Amniotic epithelial cell (primary cell): ENCODE results near the gene CHCHD3.
"Not testable (repeated sequence)": the region's sequence is repeated elsewhere in the genome, so short reads cannot be mapped to it uniquely, and the experiment has no call there.

Source experiments
- DNase-seq: peaks from one replicate; pipeline ENCODE4 v3.0.0-alpha.2; 2010; ENCODE audit warnings: low read depth

The CHCHD3 gene

GRCh38 chr7:133003052-133003910 lies 78.6 kb downstream of the CHCHD3 start:
- no peak for DNase-seq

DNA sequence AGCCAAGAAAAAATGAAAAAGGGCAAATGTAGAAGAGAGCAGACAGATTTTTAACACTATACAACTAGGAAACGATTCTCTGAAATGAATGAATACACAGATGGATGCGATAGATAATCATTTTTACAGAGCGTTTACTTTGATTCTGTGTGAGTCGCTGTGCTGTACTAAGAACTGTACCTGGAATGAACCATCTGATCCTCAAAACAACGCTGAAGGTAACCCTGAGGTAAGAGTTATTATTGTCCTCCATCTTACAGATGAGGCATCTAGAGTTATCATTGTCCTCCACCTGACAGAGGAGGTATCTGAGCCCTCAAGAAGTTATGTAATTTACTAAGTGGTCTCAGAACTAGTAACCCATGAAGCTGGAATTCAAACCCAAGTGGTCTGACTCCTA lies 80.2 kb downstream of the CHCHD3 start:
- no peak for DNase-seq

DNA sequence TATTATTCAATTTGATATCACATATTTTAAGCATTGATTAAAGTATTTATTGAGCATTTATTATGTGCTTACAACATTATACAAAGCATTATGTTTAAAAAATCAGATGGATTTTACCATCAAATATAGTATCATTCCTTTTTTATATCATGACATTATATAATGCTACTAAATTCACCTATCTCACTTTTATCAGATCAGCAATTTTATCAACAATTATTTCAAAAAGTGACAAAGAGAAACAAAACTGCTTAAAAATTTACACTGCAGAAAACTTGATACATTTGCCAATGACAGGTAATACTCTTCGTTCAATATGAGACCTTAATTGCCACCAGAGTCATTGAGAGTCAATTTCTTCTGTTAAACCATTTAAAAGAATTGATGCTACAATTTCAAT lies 82.0 kb downstream of the CHCHD3 start:
- DNase-seq, result no peak

- no peak for DNase-seq
These were observed 83.1 kb downstream of the CHCHD3 start for GRCh38 chr7:132998763-132999162.

DNA sequence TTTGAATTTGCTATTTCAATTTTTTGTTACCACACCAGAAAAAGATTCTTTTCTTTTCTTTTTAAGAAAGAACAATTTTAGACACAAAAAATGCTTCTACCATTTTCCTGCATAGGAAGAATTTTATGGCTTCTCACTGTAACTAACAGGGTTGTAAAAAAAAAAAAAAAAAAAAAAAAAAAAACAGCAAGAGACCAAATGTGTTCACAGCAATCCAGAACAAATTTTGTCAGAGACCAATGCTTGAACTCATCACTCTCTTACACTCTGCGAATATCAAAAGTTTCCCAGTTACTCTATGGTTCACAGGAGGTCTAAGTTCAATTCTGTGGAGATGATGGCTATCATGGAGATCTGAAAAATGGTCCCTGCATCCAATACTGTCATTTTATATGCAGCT lies 84.4 kb downstream of the CHCHD3 start:
- no peak for DNase-seq

GRCh38 chr7:132996581-132997242 lies 85.2 kb downstream of the CHCHD3 start:
- DNase-seq, result peak; percentile 38

- DNase-seq, result no peak
These were observed 88.4 kb downstream of the CHCHD3 start for GRCh38 chr7:132993377-132994013.

DNA sequence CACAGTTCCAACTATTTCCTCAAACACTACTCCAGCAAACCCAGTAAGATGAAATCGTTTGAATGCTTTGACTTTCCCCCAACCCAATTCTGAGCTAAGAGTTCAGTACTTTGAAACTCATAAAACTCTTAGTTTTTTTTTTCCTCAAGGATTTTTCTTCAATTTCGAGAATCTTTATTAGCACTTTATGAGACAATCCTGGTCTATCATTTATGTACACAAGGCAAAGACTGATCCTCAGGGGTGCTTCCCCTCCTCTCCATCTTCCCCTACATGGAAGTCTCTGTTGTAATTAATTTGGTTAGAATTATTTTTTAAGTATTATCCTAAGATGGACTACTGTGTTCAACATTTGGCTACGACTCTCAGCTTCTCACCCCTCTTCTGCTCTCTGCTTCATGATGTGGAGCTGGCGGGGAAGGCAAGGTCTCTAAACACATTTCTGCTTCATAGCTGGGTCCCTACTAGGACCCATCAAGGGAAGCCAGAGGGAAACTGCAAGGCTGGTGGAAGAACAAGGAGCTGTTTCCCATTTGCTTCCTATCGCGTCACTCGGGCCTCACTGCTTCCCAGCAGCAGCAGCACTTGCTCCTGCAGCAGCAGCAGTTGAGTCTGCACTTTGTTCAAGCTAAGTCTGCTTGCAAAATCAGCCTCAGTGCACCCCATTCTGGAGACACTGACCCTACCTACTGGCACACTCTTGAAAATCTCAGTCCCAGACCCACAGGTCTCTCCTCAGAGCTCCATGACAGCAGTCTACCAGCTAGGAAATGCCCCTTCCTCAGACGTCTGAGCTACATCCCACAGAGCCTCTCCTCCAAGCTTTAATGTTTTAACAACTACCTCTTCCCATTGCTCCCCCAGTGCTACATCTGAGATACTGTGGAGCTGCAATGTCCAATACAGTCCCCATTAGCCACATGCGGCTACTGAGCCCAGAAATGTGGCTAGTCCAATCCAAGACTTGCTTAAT lies 90.0 kb downstream of the CHCHD3 start:
- DNase-seq, result peak; percentile 8

- no peak for DNase-seq
These were observed 93.8 kb downstream of the CHCHD3 start for GRCh38 chr7:132988117-132988516.

DNA sequence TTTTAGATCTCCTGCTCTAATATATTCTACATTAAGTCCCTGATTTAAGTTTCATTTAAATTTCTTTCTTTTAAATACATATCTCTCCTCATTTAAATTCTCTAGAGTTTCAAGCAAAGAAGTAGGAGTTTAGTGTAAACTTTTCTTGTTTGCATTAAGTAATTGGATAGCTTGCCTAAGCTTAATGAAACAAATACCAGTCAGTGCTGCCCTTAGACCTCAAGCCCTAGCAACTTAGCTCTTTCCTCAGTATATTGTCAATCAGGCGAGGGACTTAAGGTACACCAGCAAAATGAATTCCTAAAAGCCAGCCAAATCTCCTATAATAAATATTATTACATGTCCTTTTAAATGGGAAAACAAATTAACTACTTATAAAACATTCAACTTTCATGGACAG lies 101.5 kb downstream of the CHCHD3 start:
- no peak for DNase-seq

DNA sequence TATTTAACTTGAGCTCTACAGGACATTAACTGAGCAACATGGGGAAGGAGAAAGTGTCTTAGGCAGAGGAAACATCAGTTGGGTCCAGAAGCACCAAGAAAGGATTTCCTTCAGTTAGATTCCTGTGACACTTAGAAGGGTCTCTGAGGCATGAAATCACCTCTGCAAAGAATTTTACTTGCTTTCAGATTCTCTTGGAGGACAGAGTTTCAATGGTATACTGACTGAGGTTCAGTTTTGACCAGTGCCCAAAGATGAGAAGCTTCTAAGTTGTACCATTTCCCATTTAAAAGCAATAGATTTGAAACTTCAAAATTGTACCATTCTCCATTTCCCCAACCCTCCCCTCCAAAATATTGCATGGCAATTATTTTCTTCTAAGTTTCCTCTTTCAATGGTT lies 102.4 kb downstream of the CHCHD3 start:
- no peak for DNase-seq

DNA sequence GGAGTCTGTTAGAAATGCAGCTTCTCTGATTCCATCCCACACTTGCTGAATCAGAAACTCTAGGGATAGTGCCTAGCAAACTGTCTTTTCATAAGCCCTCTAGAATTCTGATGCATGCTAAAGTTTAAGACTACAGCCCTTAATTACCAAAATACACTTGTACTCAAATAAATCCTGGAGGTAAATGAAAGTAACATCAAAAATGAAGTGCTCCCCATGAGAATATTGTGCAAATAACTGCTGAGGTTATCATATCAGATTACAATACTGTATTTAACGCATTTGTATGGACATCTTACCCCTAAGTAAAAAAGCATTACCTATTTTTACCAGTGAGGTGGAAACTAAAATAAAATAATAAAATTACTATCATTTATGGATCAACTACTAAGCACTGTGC lies 104.7 kb downstream of the CHCHD3 start:
- DNase-seq, result no peak

DNA sequence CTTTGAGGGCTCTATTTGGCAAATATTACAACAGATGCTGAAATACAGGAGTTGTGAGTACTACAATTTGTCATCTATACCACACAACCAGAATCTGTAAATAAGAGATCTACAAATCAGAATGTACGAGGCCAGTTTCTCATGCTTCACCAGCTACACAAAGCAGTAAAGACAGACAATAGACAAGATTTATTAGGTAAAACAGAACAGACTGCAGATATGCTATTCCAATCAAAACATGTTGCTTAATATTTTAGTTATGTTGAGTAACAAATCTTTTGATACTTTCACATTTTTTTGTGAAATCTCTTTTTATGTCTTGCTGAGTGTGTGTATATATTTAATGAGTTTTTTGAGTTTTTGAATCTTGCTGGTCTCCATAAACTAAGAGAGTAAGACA lies 109.1 kb downstream of the CHCHD3 start:
- DNase-seq, result peak; percentile 79

DNA sequence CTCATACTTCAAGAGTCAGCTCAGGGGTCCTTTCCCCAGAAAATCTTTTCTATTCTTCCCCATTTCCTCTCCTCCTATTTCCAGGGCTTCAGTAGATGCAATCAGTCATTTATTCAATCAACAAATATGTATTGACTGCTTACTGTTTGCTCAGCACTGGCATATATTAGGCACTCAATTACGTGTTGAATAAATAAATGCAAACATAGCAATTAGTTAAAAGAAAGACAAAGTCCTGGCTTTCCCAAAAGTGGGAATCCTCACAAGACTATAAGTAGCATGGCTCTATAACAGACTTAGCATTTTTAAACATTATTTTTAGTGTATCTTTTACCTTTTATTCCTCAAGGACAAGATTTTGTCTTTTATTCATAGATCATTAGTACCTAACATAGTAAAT lies 111.6 kb downstream of the CHCHD3 start:
- no peak for DNase-seq

DNA sequence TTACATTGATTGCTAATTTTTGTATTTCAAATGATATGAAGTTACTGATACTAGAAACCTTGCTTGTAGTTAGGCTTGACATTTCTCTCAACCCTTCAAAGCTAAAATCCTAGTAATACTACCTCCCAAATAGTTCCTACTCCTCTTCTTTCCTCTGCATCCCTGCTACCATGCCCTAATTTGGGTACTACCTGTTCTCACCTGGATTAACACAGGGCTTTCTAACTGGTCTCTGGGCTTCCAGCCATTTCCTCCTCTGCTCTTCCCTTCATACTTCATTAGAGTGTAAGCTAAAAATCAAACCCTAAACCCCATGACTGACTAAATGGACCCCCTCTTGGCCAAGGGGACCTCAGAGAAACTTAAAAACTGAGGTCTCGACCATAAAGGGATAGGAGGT lies 112.4 kb downstream of the CHCHD3 start:
- DNase-seq, result no peak

- not testable (repeated sequence) for DNase-seq
These were observed 114.4 kb downstream of the CHCHD3 start for GRCh38 chr7:132967470-132967848.

DNA sequence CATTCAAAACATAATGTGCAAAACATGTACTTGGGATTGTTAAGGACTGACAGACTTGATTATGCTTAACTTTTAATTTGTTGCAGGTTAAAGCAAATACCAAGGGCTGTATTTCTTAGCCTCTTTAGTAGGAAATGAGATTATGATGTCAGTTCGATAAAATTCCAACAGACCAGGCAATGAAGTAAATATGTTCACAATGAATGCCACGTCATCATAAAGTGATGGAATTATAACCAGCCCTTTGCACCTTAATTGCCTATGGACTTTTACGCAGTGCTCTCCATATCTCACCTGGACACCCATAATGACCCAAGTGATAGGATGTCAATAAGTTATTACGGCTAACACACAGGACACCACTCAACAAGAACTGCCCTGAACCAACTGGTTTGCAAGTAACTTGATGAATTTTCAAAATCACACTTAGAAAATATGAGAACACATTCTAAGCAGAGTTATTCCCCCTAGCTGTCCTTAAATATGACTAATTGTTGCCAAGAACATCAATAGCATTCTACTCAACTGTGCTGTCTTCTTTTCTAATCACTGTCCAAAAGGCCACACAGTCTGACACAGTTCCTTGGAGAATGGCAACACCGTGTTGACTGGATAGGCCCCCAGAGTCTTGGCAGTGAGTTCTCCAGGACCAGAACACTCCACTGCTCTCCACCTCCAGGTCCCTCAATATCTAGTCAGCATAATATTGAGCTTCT lies 115.0 kb downstream of the CHCHD3 start:
- peak; percentile 27 for DNase-seq

DNA sequence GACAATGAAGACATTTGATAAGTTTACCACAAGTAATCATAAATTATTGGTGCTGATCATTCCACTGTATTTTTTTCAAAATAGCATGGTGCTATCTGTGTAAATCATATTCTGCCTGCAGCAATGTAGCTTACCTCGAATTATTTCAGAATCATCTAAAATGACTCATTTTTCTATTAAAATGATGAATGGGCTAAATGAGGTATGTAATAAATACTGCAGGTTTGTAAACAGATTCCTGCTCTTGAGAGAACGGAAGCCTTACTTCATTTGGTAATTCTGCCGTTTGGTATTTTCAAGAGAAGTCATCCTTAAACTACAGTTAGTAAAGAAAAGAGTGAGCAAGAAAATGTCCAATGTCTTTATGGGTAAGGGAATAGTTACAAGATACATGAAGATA lies 115.9 kb downstream of the CHCHD3 start:
- peak; percentile 68 for DNase-seq

DNA sequence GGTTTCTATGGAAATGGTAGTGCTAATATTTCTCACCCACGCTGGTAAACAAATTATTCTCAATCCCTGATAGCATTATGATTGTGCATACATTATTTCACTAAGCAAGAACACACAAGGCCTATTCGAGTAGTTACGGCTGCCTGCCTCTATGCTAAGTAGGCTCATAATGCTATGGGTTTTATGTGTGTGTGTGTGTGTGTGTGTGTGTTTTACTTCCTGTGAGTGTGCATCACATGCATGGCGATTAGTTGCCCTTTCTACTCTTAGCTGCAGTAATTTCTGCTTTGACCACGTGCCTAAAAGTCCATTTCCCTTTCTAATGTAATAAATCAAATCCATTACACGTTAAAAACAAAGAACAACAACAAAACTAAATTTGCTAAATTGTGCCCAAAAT lies 117.0 kb downstream of the CHCHD3 start:
- DNase-seq, result no peak

- no peak for DNase-seq
These were observed 122.0 kb downstream of the CHCHD3 start for GRCh38 chr7:132959891-132960290.

DNA sequence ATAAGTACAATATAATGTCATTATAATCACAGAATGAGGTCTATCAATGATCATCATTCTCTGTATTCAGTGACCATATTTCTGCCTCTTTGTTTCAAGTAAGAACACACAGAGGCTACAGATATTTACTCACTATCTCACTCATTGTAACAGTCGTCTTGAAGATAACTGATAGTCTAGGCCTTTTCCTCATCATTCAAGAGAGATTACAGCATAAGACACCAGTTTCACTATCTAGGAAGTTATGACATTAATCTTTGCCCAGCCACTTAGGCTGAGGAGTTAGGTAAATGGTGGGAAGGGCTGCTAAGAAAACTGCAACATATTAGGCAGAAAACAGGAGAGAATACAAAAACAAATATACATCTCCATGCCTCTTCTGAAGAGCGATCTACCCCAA lies 125.3 kb downstream of the CHCHD3 start:
- peak; percentile 58 for DNase-seq
